Upper lobe of left lung (tissue), 4 donors: ENCODE results near the gene MYB.

ENCODE experiments used
- POLR2A ChIP-seq, 4 donors: fragments of 450-650 bp; IDR thresholded peaks; one replicate each; pipeline ENCODE4 v1.5.1; 2016 to 2017; ENCODE audit warnings: antibody characterized with exemption in 4 of 4, mild to moderate bottlenecking in 2 of 4
- POLR2AphosphoS5 ChIP-seq, 2 donors: sonication (generic); formaldehyde crosslinking; IDR thresholded peaks; one replicate each; pipeline ENCODE4 v1.5.1; 2017; ENCODE audit warnings: antibody characterized with exemption in 2 of 2

DNA sequence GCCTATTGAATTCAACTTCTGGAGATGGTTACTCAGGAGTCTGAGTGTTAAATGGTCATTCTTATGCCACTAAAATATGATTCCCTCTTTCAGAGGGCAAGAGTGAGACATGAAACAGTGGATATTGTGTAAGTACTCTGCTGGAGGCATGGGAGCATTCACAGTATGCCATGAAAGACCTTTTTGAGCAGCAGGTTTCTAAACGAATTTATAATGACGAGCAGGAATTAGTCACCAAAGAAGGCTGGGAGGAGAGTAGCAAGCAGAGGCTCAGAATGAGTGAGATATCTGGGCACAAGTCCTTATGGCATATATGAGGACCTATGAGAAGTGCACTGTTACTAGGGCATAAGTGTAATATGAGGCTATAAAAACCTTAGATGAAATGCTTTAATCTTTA, 10.9 kb upstream of the MYB start:
- no peak for TF ChIP-seq POLR2AphosphoS5 (IDR thresholded peaks at IDR 0.05)
- no peak for TF ChIP-seq POLR2A (IDR thresholded peaks at IDR 0.05)
